Measurements from ENCODE around the gene FUT8. TPM values are rescaled to one million over a fixed set of nuclear protein-coding genes. Genes with fewer than 3 reads are reported as not detected.

The FUT8 gene
- total RNA-seq, 4 donors from 2014 or later: 29.2 to 55.5 (median 41.1) TPM

- intact Hi-C loops (cut with DNase I): no loop called here
- no peaks in the 10 kb centered on the region for H3K9me3 ChIP-seq
- H3K4me1 ChIP-seq: no peaks in the 10 kb centered on the region
- H3K36me3 ChIP-seq: no peaks in the 10 kb centered on the region
- H3K4me3 ChIP-seq (replicated peaks in 1 of 3): no peak overlapping the region
- H3K27me3 ChIP-seq: no peaks in the 10 kb centered on the region
- 69 to 73% methylated on average over 14 of the region's 14 CpGs for WGBS, 2 donors
- TF ChIP-seq POLR2A (IDR thresholded peaks at IDR 0.05) (no peak), CTCF (IDR thresholded peaks at IDR 0.05) (no peak)
- no peak overlapping the region for H3K27ac ChIP-seq
- no peak for DNase-seq
Measured at GRCh38 chr14:65791191-65791981, 378.9 kb downstream of the FUT8 start.

GRCh38 chr14:65792208-65792905, 379.8 kb downstream of the FUT8 start:
- no peak for TF ChIP-seq CTCF (IDR thresholded peaks at IDR 0.05)
- no peak for TF ChIP-seq POLR2A (IDR thresholded peaks at IDR 0.05)
- WGBS, 2 donors: 76 to 79% methylated on average over 9 of the region's 9 CpGs
- H3K27me3 ChIP-seq: no peaks in the 10 kb centered on the region
- intact Hi-C loops (cut with DNase I): no loop called here
- no peaks in the 10 kb centered on the region for H3K9me3 ChIP-seq
- H3K4me1 ChIP-seq: no peaks in the 10 kb centered on the region
- no peak overlapping the region for H3K27ac ChIP-seq
- DNase-seq: no peak
- H3K4me3 ChIP-seq (replicated peaks in 1 of 3): no peak overlapping the region
- H3K36me3 ChIP-seq: no peaks in the 10 kb centered on the region

MicroRNAs within 50 kb of the gene (microRNA counts, 767-probe panel; counts per million panel counts)
- microRNA hsa-miR-625-5p: 0 counts per million in 2 donors

Small RNA genes within 50 kb of the gene (microRNA-seq; reads per million reads assigned to microRNA genes)
- gene MIR625: not detected

Small RNA genes within 50 kb of the gene (small RNA-seq; reads per million reads assigned to genes)
- gene MIR625: not detected

All from thyroid gland (tissue), 4 donors.